GM12875 (cell line): ENCODE measurements around the gene RBM4.
"Not testable (repeated sequence)": the region's sequence is repeated elsewhere in the genome, so short reads cannot be mapped to it uniquely, and the experiment has no call there.

Source experiments
- H3K4me3 ChIP-seq: one replicate; pipeline ENCODE4 v1.5.1; 2011; ENCODE audit warnings: low read depth, low read length, control low read depth
- TF ChIP-seq, protein P1 (sequence below): IDR thresholded peaks from 2 replicates; pipeline ENCODE4 v1.5.1; 2011; ENCODE audit warnings: low read depth, mild to moderate bottlenecking, control low read depth, inconsistent platforms, low read length, moderate library complexity, borderline replicate concordance; ENCODE audit not compliant: insufficient read depth

RBM4 gene, protein sequence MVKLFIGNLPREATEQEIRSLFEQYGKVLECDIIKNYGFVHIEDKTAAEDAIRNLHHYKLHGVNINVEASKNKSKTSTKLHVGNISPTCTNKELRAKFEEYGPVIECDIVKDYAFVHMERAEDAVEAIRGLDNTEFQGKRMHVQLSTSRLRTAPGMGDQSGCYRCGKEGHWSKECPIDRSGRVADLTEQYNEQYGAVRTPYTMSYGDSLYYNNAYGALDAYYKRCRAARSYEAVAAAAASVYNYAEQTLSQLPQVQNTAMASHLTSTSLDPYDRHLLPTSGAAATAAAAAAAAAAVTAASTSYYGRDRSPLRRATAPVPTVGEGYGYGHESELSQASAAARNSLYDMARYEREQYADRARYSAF

DNA sequence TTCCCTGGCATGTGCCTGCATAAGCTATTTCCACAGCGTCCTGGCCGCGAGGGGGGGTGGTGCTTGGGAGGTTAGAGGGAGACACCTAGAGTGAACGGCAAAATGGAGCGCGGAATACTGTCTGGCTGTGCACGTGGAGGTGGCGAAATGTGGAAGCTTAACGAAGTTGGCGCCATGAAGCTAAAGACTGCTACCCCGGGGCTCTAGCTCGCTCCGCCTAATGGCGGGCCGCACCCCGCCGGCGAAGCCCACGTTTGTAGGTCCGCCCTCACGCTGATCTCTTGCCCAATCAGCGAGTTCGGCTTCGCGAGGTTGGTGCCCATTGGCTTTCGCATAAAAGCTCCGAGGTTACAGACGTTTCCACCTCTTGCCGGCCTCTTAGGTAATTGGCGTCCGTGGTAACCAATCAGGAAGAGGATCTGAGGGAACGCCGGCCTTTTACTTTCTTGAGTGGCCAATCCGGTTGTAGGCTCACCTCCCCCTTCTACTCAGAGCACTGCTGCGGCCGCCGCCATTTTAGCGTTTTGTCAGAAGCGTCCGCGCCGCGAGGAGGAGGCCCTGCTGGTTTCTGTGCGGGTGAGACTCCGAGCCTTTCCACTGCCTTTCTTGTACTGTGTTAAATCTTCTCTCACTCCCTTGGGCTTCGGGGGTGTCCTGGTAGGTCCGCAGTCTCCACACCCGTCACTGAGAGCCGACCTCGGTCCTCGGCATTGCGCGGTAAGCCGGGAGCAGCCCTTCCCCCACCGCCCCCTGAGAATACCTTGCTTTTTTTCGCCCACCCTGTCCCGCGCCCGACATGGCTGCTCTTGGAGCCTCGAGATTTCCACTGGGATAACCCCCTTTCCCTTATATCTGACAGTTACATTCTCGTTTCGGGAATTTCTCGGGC is at the start of gene RBM4:
RBM4 (plus strand) TSS at position 527 of the 889 bp plus-strand sequence. CDS start 1,009 bp downstream, outside the sequence.
- TF ChIP-seq, protein P1, sequence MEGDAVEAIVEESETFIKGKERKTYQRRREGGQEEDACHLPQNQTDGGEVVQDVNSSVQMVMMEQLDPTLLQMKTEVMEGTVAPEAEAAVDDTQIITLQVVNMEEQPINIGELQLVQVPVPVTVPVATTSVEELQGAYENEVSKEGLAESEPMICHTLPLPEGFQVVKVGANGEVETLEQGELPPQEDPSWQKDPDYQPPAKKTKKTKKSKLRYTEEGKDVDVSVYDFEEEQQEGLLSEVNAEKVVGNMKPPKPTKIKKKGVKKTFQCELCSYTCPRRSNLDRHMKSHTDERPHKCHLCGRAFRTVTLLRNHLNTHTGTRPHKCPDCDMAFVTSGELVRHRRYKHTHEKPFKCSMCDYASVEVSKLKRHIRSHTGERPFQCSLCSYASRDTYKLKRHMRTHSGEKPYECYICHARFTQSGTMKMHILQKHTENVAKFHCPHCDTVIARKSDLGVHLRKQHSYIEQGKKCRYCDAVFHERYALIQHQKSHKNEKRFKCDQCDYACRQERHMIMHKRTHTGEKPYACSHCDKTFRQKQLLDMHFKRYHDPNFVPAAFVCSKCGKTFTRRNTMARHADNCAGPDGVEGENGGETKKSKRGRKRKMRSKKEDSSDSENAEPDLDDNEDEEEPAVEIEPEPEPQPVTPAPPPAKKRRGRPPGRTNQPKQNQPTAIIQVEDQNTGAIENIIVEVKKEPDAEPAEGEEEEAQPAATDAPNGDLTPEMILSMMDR, result no peak
- peak within 1 kb of the TSS; percentile 75 for H3K4me3 ChIP-seq

DNA sequence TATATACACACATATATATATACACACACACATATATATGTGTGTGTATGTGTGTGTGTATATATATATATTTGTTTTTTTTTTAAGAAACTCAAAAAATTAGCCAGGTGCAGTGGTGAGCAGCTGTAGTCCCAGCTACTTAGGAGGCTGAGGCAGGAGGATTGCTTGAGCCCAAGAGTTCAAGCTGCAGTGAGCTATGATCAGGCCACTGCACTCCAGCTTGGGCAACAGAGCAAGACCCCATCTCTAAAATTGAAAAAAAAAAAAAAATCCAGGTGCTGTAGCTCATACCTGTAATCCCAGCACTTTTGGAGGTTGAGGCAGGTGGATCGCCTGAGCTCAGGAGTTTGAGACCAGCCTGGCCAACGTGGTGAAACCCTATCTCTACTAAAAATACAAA is 49.2 kb upstream of the RBM4 start:
- not testable (repeated sequence) for H3K4me3 ChIP-seq

DNA sequence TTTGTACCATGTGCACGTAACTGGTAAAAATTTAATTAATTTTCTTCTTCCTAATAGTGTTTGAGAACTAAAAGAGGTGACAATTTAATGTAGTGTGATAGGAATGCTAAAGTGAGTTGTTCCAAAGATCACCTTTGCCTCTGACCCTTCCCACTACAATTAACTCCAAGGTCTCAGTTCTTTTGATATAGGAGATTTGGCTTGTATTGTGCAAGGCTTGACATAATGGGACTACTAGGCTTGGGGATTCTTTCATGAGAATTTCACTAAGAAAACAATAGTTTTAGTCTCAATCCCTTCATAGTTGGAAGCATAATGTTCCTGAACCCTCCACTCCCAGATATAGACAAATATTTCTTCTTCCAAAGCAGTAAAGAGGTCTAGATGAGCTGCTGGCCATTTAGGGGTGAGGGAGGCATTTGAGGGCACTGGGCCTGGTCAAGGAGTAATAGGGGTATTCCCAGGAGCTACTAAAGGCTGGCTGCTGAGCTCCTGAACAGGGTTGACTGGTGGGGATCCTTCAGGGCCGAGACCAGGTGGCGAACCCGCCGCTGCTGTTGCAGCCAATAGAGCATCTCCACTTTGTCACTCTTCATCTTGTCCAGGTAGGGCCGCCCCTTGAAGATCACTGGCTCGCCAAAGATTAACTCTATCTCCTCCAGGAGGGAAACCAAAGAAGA is 48.4 kb upstream of the RBM4 start:
- no peak overlapping the region for H3K4me3 ChIP-seq
- TF ChIP-seq, protein P1, result no peak

DNA sequence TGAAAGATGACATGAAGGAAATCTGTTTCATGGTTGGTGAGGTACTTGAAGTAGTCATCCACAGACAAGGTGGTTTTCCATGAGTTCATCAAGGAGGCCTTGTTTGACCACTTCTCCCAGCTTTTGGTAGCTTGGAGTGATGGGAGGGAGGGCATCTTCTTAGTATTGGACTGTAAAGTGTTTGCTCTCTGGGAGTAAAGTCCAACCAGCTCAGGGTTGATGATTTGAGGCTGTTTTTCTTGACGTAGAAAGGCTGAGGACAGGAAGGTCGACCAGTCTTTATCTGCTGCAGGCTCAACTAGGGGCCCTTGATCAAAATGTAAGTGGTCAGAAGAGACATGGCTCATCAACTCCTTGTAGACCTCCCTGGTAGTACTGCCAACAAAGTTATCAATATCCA is 47.3 kb upstream of the RBM4 start:
- no peak overlapping the region for H3K4me3 ChIP-seq

DNA sequence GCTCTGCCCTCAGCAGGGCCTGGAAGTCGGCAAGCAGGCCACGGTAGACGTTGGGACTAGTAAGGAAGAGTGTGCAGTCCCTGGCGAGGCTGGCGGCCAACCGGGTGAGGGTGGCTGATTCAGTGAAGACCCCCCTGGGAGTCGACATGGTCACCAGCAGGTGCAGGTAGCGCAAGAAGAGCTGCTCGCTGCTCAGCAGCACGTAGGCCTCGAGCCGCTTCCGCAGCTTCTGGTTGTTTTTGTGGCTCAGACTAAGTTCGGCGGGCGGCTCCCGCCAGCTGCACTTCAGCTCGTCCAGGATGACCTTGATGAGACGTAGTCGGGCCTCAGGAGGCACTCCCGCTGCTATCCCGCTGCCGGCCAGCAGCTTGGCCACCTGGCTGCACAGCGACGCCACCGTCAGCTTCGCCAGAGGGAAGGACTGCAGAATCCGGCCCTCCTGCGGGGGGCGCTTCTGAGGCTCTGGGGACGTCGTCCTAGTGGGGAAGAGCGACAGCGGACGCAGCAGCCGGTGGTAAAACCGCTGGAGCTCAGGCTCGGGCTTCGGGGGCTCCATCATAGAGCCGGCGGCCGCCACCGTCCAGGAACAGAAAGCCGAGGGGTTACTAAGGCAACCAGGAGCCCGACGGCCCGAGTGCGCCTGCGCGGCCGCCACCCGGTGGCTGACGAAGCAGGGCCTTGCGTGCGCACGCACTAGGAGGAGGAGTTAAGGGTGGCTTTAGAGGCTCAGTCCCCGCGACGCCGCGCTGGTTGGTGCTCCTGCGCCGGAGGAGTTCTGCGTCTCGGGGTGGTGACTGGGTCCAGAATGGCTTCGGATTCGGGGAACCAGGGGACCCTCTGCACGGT is 45.8 kb upstream of the RBM4 start, which contains the start of the genes CCDC87 and CCS:
CCDC87 (minus strand) TSS at position 607 of the 846 bp plus-strand sequence; CDS start at position 559, 48 bp downstream.
CCS (plus strand) TSS at position 729 of the 846 bp plus-strand sequence; CDS start at position 806, 77 bp downstream.
- TF ChIP-seq, protein P1, result peak; percentile 64
- H3K4me3 ChIP-seq, result peak within 1 kb of the TSS; percentile 83

More for the DNA sequence above, 47.3 kb upstream of the RBM4 start:
- TF ChIP-seq, protein P1, result no peak

DNA sequence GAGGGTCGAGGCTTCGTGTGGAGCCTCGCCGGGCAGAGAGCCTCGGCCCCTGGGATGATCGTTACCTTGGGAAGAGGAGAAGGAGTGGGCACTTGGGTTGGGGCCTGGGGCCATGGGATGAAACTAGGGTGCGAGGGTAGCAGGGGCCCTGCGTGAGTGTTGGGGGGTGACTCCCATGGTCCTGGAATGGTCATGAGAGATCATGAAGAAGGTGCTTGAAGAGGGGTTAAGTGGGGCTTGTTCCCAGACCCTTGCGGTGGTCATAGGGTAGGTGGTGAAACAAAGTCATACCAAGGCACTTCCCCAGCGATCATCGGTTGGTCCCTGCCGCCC is 45.2 kb upstream of the RBM4 start:
- peak overlapping the region; percentile 83 for H3K4me3 ChIP-seq
- TF ChIP-seq, protein P1, result no peak
